Mesenchymal stem cell (in vitro differentiated cells and primary cell): ENCODE results near the gene YWHAQ.
"Not testable (repeated sequence)": the region's sequence is repeated elsewhere in the genome, so short reads cannot be mapped to it uniquely, and the experiment has no call there.

Source experiments
- DNase-seq: peaks from one replicate; pipeline ENCODE4 v3.0.0-alpha.2; 2013
- H2AFZ ChIP-seq: one replicate; pipeline ENCODE4 v1.6.1; 2013; ENCODE audit warnings: low read depth, mild to moderate bottlenecking, control low read depth, inconsistent platforms, low read length, moderate library complexity
- H2AK5ac ChIP-seq: 2 replicates; pipeline ENCODE4 v1.6.1; 2013; ENCODE audit warnings: low read length, moderate library complexity, mild to moderate bottlenecking, inconsistent platforms; ENCODE audit not compliant: severe bottlenecking
- H2BK120ac ChIP-seq: one replicate; pipeline ENCODE4 v1.6.1; 2013; ENCODE audit warnings: low read depth, mild to moderate bottlenecking, inconsistent platforms, low read length, moderate library complexity
- H2BK12ac ChIP-seq, 2 experiments: one replicate each; pipeline ENCODE4 v1.6.1; 2013; ENCODE audit warnings: inconsistent platforms in 2 of 2, low read length in 2 of 2, mild to moderate bottlenecking in 2 of 2, moderate library complexity in 2 of 2, control low read depth in 1 of 2
- H2BK15ac ChIP-seq: one replicate; pipeline ENCODE4 v1.6.1; 2013; ENCODE audit warnings: mild to moderate bottlenecking, low read depth, inconsistent platforms; ENCODE audit not compliant: poor library complexity, severe bottlenecking
- H2BK5ac ChIP-seq: 2 replicates; pipeline ENCODE4 v1.6.1; 2013; ENCODE audit warnings: low read depth, mild to moderate bottlenecking, low read length, control low read depth, inconsistent platforms; ENCODE audit not compliant: poor library complexity, severe bottlenecking
- H3K14ac ChIP-seq, 2 experiments: one replicate each; pipeline ENCODE4 v1.6.1; 2013; ENCODE audit warnings: inconsistent platforms in 2 of 2, low read length in 2 of 2, control low read depth in 1 of 2, mild to moderate bottlenecking in 1 of 2, moderate library complexity in 1 of 2
- H3K18ac ChIP-seq, 2 experiments: one replicate each; pipeline ENCODE4 v1.6.1; 2013; ENCODE audit warnings: inconsistent platforms in 2 of 2, low read length in 2 of 2, control low read depth in 1 of 2, low read depth in 1 of 2, mild to moderate bottlenecking in 1 of 2
- H3K23ac ChIP-seq, 2 experiments: one replicate each; pipeline ENCODE4 v1.6.1; 2013; ENCODE audit warnings: inconsistent platforms in 2 of 2, low read length in 2 of 2, mild to moderate bottlenecking in 2 of 2, moderate library complexity in 2 of 2, control low read depth in 1 of 2
- H3K27ac ChIP-seq: 2 replicates; pipeline ENCODE4 v1.5.1; 2013; ENCODE audit warnings: mild to moderate bottlenecking, moderate library complexity, low read length, control low read depth, inconsistent platforms; ENCODE audit not compliant: poor library complexity, severe bottlenecking
- H3K27me3 ChIP-seq, 2 experiments: 2 replicates each; pipeline versions ENCODE4 v1.6.1 to v1.7.0; 2013; ENCODE audit warnings: low read length in 2 of 2, mild to moderate bottlenecking in 2 of 2, moderate library complexity in 2 of 2, control low read depth in 1 of 2, inconsistent platforms in 1 of 2; ENCODE audit not compliant: control insufficient read depth in 1 of 2, insufficient read depth in 1 of 2
- H3K36me3 ChIP-seq, 2 experiments: 2 replicates each; pipeline versions ENCODE4 v1.6.1 to v1.7.0; 2013; ENCODE audit warnings: low read length in 2 of 2, control low read depth in 1 of 2, inconsistent platforms in 1 of 2, low read depth in 1 of 2, mild to moderate bottlenecking in 1 of 2; ENCODE audit not compliant: insufficient read depth in 2 of 2, control insufficient read depth in 1 of 2
- H3K4ac ChIP-seq, 2 experiments: one replicate each; pipeline ENCODE4 v1.6.1; 2013; ENCODE audit warnings: inconsistent platforms in 2 of 2, low read length in 2 of 2, mild to moderate bottlenecking in 2 of 2, moderate library complexity in 2 of 2, control low read depth in 1 of 2, low read depth in 1 of 2
- H3K4me1 ChIP-seq: 2 replicates; pipeline ENCODE4 v1.6.1; 2013; ENCODE audit warnings: low read depth, low read length, control low read depth; ENCODE audit not compliant: control insufficient read depth, insufficient read depth
- H3K4me2 ChIP-seq: 2 replicates; pipeline ENCODE4 v1.6.1; 2013; ENCODE audit warnings: low read length, mild to moderate bottlenecking, inconsistent platforms; ENCODE audit not compliant: poor library complexity, severe bottlenecking
- H3K4me3 ChIP-seq, 2 experiments: 2 replicates each; pipeline versions ENCODE4 v1.5.1 to v1.7.0; 2013; ENCODE audit warnings: low read length in 2 of 2, mild to moderate bottlenecking in 2 of 2, control low read depth in 1 of 2, low read depth in 1 of 2; ENCODE audit not compliant: insufficient read depth in 1 of 2
- H3K79me1 ChIP-seq: replicated peaks from 2 replicates; pipeline ENCODE4 v1.6.1; 2013; ENCODE audit warnings: mild to moderate bottlenecking, control low read depth, low read length, inconsistent platforms; ENCODE audit not compliant: poor library complexity, severe bottlenecking
- H3K9ac ChIP-seq: 2 replicates; pipeline ENCODE4 v1.7.0; 2013; ENCODE audit warnings: mild to moderate bottlenecking, low read length, moderate library complexity
- H3K9me3 ChIP-seq: 2 replicates; pipeline ENCODE4 v1.7.0; 2013; ENCODE audit warnings: mild to moderate bottlenecking, low read length; ENCODE audit not compliant: control insufficient read depth
- H4K8ac ChIP-seq: one replicate; pipeline ENCODE4 v1.6.1; 2013; ENCODE audit warnings: inconsistent platforms, mild to moderate bottlenecking, low read length, moderate library complexity
- H4K91ac ChIP-seq: one replicate; pipeline ENCODE4 v1.6.1; 2013; ENCODE audit warnings: mild to moderate bottlenecking, low read length, inconsistent platforms
- WGBS: methylation state at CpG from one replicate; pipeline ENCODE4 v1.1.7; 2013; ENCODE audit warnings: mixed read lengths; 5-methylcytosine and 5-hydroxymethylcytosine counted together

Gene YWHAQ

DNA sequence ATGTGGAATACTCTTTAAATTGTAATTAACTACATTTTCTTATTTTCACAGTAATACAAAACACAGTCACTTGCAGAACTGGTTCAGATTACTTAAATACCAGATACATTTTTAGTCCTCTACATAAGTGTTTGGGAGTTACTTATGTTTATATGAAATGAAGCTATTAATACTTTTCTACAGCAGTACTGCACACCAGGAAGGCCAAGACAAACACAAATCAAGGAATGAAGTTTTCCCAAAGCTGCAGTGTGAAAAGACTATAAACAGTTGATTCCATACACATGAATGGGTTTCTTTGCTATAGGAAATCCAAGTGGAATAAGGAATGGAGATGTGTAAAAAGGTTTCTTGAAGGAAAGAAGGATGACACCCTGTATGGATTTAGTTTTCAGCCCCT is 45.9 kb downstream of the YWHAQ start:
- H3K14ac ChIP-seq, H2BK5ac ChIP-seq, H3K4ac ChIP-seq, H2AK5ac ChIP-seq, H3K27ac ChIP-seq, H3K9me3 ChIP-seq, H2BK12ac ChIP-seq, H2AFZ ChIP-seq, DNase-seq, H2BK15ac ChIP-seq, H3K27me3 ChIP-seq, H3K18ac ChIP-seq, H3K4me1 ChIP-seq, H3K4me3 ChIP-seq, H4K91ac ChIP-seq, H3K23ac ChIP-seq, H4K8ac ChIP-seq, H2BK120ac ChIP-seq, H3K9ac ChIP-seq, H3K4me2 ChIP-seq: not testable (repeated sequence)
- H3K36me3 ChIP-seq, result peaks cover 18 to 83% of the 10 kb centered on the region in 2 experiments
- peaks cover 11% of the 10 kb centered on the region for H3K79me1 ChIP-seq

DNA sequence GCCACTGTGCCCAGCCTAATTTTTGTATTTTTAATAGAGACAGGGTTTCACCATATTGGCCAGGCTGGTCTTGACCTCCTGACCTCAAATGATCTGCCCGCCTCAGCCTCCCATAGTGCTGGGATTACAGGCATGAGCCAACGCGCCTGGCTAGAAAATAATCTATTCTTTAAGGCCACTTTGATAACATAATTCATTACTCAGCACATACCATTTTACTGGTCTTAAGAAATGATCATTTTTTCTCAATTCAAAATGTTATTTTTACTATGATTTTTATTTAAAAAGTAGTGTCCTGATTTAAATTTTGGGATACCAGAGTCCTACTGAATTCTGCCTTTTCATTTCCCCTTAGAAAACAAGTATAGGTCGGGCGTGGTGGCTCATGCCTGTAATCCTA is 48.2 kb downstream of the YWHAQ start:
- H2BK5ac ChIP-seq, result no peak overlapping the region
- no peak overlapping the region for H4K8ac ChIP-seq
- no peaks in the 10 kb centered on the region for H3K27me3 ChIP-seq
- H3K23ac ChIP-seq, result no peak overlapping the region
- no peak overlapping the region for H2BK120ac ChIP-seq
- H3K9me3 ChIP-seq, result no peaks in the 10 kb centered on the region
- H3K9ac ChIP-seq, result no peak overlapping the region
- no peak overlapping the region for H3K4me2 ChIP-seq
- peaks cover 13 to 71% of the 10 kb centered on the region in 2 experiments for H3K36me3 ChIP-seq
- no peak overlapping the region for H2AFZ ChIP-seq
- H3K14ac ChIP-seq, result no peak overlapping the region
- H3K4me3 ChIP-seq, result no peak overlapping the region
- H3K4ac ChIP-seq, result no peak overlapping the region
- H2BK12ac ChIP-seq, result no peak overlapping the region
- no peak overlapping the region for H3K18ac ChIP-seq
- DNase-seq, result no peak
- no peak overlapping the region for H2AK5ac ChIP-seq
- no peaks in the 10 kb centered on the region for H3K4me1 ChIP-seq
- H4K91ac ChIP-seq, result no peak overlapping the region
- H3K27ac ChIP-seq, result no peak overlapping the region
- WGBS, result 96% methylated on average over 5 of the region's 5 CpGs
- H2BK15ac ChIP-seq, result no peak overlapping the region
- peaks cover 10% of the 10 kb centered on the region for H3K79me1 ChIP-seq

DNA sequence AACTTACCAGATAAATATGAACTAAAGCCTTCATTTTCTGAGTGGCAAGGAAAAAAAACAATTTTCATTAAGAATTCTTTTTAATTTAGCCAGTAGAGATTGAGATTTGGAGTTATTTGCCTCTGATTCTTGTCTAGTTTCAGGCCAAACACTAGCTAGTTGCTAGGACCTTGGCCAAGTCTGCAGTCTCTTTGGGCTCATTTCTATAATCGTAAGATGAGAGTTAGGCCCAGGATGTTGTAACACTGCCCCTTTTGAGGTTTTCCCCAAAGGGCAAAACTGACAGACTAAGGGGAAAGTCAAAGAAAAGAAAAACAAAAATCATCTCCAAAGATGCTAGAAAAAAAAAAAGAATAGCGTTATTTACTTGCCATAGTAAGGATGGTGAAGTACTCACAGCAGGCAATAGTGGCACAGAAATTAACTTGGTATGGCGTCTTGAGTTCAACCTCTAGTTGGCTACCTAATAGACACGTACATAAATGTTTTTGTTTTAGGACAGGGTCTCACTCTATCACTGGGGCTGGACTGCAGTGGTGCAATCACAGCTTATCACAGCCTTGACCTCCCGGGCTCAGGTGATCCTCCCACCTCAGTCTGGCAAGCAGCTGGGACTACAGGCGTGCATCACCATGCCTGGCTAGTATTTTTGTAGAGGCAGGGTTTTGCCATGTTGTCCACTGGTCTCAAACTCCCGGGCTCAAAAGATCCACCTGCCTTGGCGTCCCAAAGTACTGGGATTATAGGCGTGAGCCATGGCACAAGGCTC is 52.1 kb downstream of the YWHAQ start:
- no peak overlapping the region for H2BK5ac ChIP-seq
- H3K27me3 ChIP-seq, result no peaks in the 10 kb centered on the region
- WGBS, result 94% methylated on average over 9 of the region's 9 CpGs
- H2BK15ac ChIP-seq, result no peak overlapping the region
- no peaks in the 10 kb centered on the region for H3K9me3 ChIP-seq
- no peak overlapping the region for H2AFZ ChIP-seq
- H3K23ac ChIP-seq, result no peak overlapping the region
- no peak overlapping the region for H2BK120ac ChIP-seq
- no peak for DNase-seq
- H3K18ac ChIP-seq, result peak overlapping the region in 1 of 2 experiments; percentile 12
- H2BK12ac ChIP-seq, result no peak overlapping the region
- no peak overlapping the region for H3K27ac ChIP-seq
- no peak overlapping the region for H3K4me3 ChIP-seq
- peak overlapping the region; percentile 37 for H4K8ac ChIP-seq
- no peak overlapping the region for H3K4me2 ChIP-seq
- no peak overlapping the region for H3K4ac ChIP-seq
- peak overlapping the region; percentile 16 for H3K9ac ChIP-seq
- H3K79me1 ChIP-seq, result peaks cover 5% of the 10 kb centered on the region
- H2AK5ac ChIP-seq, result no peak overlapping the region
- H4K91ac ChIP-seq, result no peak overlapping the region
- H3K14ac ChIP-seq, result no peak overlapping the region
- peaks cover 9 to 42% of the 10 kb centered on the region in 2 experiments for H3K36me3 ChIP-seq
- H3K4me1 ChIP-seq, result no peaks in the 10 kb centered on the region

DNA sequence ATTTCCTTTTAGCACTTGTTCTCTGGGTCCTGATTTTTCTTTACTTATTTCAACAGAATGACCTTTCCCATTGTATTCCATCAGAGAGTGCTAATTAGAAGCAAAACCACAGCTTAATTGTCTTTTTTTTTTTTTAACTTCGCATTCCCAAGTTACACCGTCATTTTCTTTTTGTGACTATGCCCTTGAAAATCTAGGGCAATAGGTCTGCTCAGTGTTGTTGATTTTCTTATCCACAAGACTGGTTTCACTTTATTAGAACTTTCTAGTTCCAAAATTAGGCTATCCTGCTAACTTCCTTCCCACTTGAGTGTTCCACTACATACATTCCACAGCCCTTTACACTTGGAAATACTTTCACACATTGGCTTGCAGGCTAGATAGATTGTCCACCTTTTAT is 56.5 kb downstream of the YWHAQ start:
- peak; percentile 23 for DNase-seq
- no peak overlapping the region for H3K4me2 ChIP-seq
- no peak overlapping the region for H2BK15ac ChIP-seq
- no peak overlapping the region for H3K4me3 ChIP-seq
- no peaks in the 10 kb centered on the region for H3K79me1 ChIP-seq
- H4K8ac ChIP-seq, result no peak overlapping the region
- no peak overlapping the region for H4K91ac ChIP-seq
- H3K27ac ChIP-seq, result no peak overlapping the region
- H3K18ac ChIP-seq, result no peak overlapping the region
- no peaks in the 10 kb centered on the region for H3K9me3 ChIP-seq
- H3K23ac ChIP-seq, result no peak overlapping the region
- H3K36me3 ChIP-seq, result peaks cover 0 to 17% of the 10 kb centered on the region in 2 experiments
- H2AK5ac ChIP-seq, result no peak overlapping the region
- no peak overlapping the region for H2AFZ ChIP-seq
- no peaks in the 10 kb centered on the region for H3K27me3 ChIP-seq
- no peak overlapping the region for H2BK120ac ChIP-seq
- H3K4ac ChIP-seq, result no peak overlapping the region
- H3K9ac ChIP-seq, result no peak overlapping the region
- no peak overlapping the region for H2BK12ac ChIP-seq
- no peaks in the 10 kb centered on the region for H3K4me1 ChIP-seq
- no peak overlapping the region for H3K14ac ChIP-seq
- WGBS, result 92% methylated on average over 2 of the region's 2 CpGs
- H2BK5ac ChIP-seq, result no peak overlapping the region
